ENCODE data around the gene CSNK2A2. TPM values are rescaled to one million over a fixed set of nuclear protein-coding genes. Genes with fewer than 3 reads are reported as not detected.
A peak's percentile ranks its signal among the peaks of the same experiment; 100 is the strongest.

The CSNK2A2 gene
- total and polyA plus RNA-seq, 9 of the 15 experiments (the other 6 are each of a cell fraction or from before 2014, with no cell fraction given): 20.8 to 109 (median 44.7) TPM

DNA sequence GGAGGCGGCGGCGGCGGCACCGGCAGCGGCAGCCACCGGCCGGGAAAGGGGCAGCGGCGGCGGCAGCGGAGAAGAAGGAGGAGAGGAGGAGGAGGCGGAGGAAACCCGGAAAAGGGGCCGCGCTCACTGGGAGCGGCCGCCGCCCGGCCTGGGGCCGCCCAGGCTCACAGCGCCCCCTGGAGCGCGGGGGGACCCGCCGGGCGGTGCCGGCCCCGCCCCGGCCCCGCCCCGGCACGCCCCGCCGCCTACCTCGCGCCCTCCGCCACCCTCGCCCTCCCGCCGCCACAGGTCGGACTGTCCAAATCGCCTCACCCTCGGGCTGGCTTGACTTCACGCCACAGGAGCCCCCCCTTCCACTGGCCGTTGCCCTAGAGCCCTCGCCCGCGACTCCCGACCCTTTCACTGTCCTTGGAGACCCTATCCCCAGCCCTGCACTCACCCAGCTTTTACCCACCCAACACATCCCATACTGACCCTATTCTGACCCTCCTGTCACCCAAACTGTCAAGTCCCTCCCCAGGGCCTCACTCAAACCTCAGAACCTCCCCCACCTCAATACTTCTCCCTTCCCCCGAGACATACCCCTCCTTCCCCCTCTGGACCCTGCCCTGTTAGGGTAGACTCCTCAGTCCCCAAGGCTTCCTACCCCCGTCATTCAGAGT, at the start of gene CSNK2A2 (continued):
- TF ChIP-seq, protein P1, sequence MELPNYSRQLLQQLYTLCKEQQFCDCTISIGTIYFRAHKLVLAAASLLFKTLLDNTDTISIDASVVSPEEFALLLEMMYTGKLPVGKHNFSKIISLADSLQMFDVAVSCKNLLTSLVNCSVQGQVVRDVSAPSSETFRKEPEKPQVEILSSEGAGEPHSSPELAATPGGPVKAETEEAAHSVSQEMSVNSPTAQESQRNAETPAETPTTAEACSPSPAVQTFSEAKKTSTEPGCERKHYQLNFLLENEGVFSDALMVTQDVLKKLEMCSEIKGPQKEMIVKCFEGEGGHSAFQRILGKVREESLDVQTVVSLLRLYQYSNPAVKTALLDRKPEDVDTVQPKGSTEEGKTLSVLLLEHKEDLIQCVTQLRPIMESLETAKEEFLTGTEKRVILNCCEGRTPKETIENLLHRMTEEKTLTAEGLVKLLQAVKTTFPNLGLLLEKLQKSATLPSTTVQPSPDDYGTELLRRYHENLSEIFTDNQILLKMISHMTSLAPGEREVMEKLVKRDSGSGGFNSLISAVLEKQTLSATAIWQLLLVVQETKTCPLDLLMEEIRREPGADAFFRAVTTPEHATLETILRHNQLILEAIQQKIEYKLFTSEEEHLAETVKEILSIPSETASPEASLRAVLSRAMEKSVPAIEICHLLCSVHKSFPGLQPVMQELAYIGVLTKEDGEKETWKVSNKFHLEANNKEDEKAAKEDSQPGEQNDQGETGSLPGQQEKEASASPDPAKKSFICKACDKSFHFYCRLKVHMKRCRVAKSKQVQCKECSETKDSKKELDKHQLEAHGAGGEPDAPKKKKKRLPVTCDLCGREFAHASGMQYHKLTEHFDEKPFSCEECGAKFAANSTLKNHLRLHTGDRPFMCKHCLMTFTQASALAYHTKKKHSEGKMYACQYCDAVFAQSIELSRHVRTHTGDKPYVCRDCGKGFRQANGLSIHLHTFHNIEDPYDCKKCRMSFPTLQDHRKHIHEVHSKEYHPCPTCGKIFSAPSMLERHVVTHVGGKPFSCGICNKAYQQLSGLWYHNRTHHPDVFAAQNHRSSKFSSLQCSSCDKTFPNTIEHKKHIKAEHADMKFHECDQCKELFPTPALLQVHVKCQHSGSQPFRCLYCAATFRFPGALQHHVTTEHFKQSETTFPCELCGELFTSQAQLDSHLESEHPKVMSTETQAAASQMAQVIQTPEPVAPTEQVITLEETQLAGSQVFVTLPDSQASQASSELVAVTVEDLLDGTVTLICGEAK (IDR thresholded peaks at IDR 0.05): peak; percentile 50; the same call in 1 of the 2 replicates
- TF ChIP-seq, protein P1 (CRISPR knock-in tag; IDR thresholded peaks at IDR 0.05): no peak
- TF ChIP-seq MYC (IDR thresholded peaks at IDR 0.05; ENCODE audit: low read depth, low read length) (peak; percentile 51; the same call in 1 of the 2 replicates), MYC (CRISPR knock-in tag; IDR thresholded peaks at IDR 0.05; ENCODE audit: borderline replicate concordance, low read depth) (no peak), LARP7 (IDR thresholded peaks at IDR 0.05) (0 out of 2 replicates have a peak, but pooled peaks have one; percentile 86), POLR2B (IDR thresholded peaks at IDR 0.05; ENCODE audit: low read depth, partially characterized antibody) (peak; percentile 60), RBM25 (IDR thresholded peaks at IDR 0.05; ENCODE audit: low read depth, low read length, severe bottlenecking) (no peak), RBFOX2 (IDR thresholded peaks at IDR 0.05; ENCODE audit: low read depth, low read length) (peak; percentile 64), NFRKB (IDR thresholded peaks at IDR 0.05; ENCODE audit: low read depth) (no peak), RHOXF2B (CRISPR knock-in tag; conservative IDR thresholded peaks at IDR 0.05) (no peak)
- TF ChIP-seq, protein P2, sequence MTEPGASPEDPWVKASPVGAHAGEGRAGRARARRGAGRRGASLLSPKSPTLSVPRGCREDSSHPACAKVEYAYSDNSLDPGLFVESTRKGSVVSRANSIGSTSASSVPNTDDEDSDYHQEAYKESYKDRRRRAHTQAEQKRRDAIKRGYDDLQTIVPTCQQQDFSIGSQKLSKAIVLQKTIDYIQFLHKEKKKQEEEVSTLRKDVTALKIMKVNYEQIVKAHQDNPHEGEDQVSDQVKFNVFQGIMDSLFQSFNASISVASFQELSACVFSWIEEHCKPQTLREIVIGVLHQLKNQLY (CRISPR knock-in tag; conservative IDR thresholded peaks at IDR 0.05): no peak
- TF ChIP-seq, protein P3, sequence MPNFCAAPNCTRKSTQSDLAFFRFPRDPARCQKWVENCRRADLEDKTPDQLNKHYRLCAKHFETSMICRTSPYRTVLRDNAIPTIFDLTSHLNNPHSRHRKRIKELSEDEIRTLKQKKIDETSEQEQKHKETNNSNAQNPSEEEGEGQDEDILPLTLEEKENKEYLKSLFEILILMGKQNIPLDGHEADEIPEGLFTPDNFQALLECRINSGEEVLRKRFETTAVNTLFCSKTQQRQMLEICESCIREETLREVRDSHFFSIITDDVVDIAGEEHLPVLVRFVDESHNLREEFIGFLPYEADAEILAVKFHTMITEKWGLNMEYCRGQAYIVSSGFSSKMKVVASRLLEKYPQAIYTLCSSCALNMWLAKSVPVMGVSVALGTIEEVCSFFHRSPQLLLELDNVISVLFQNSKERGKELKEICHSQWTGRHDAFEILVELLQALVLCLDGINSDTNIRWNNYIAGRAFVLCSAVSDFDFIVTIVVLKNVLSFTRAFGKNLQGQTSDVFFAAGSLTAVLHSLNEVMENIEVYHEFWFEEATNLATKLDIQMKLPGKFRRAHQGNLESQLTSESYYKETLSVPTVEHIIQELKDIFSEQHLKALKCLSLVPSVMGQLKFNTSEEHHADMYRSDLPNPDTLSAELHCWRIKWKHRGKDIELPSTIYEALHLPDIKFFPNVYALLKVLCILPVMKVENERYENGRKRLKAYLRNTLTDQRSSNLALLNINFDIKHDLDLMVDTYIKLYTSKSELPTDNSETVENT (CRISPR knock-in tag; IDR thresholded peaks at IDR 0.05): peak; percentile 97
- TF ChIP-seq, protein P4, sequence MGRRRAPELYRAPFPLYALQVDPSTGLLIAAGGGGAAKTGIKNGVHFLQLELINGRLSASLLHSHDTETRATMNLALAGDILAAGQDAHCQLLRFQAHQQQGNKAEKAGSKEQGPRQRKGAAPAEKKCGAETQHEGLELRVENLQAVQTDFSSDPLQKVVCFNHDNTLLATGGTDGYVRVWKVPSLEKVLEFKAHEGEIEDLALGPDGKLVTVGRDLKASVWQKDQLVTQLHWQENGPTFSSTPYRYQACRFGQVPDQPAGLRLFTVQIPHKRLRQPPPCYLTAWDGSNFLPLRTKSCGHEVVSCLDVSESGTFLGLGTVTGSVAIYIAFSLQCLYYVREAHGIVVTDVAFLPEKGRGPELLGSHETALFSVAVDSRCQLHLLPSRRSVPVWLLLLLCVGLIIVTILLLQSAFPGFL (CRISPR knock-in tag; IDR thresholded peaks at IDR 0.05): no peak

Data from K562 (cell line).